Measurements from ENCODE around the gene ZMYND15.

The ZMYND15 gene

GRCh38 chr17:4744999-4745969 lies 5.7 kb downstream of the ZMYND15 start:
- no peak for DNase-seq (ENCODE audit: low read depth)

DNA sequence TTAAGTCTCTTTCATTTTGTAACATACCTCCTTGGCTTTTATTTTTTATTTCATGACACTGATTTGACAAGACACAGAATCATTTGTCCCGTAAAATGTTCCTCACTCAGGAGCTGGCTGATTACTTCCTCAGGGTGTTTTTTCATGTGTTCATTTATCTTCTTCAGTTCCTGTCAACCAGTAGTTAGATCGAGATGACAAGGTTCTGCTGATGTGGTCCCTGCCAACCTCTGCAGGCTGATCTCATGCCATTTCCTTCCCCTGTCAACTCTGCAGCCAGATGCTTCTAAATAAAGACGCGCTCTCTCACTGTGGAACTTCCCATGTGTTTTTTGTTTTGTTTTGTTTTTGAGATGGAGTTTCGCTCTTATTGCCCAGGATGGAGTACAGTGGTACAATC lies 8.2 kb downstream of the ZMYND15 start:
- no peak for DNase-seq (ENCODE audit: low read depth)

DNA sequence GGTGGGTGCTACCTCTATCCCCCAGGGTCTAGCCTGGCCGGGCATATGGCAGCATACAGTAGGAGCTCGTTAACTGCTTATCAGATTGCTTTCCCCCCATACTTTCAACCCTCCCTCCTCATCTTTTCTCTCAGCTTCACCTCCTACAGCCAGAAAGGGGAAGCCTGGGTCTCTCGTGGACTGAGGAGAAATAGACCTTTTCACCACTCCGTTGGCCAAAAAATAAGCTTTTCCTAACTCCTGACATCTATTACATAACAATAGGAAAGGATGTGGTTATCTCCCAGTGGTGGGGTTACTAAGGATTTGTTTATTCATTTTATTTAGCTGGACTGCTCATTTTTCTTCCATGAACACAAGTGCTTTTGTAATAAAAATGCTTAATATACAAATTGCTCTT lies 9.1 kb downstream of the ZMYND15 start:
- DNase-seq (ENCODE audit: low read depth) = no peak

GRCh38 chr17:4750606-4751005 lies 11.0 kb downstream of the ZMYND15 start:
- no peak for DNase-seq (ENCODE audit: low read depth)

- DNase-seq (ENCODE audit: low read depth) = peak; percentile 9
Observed at GRCh38 chr17:4751932-4752331, 12.3 kb downstream of the ZMYND15 start.

DNA sequence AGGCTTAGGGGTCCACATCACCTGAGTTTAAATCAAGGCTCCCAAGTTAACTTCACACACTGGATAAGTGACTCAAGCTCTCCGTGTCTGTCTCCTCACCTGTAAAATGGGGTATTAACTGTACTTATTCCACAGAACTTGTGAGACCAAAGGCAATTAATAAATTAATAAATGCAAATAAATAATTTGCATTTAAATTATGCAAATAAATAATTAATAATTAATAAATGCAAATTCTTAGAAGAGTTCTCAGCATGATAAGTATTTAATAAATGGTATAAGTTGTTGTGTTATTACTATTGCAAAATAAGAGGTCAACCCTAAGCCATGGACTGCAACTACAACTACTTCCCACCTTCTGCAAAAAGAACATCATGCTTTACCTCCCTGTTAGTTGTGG lies 13.8 kb downstream of the ZMYND15 start:
- no peak for DNase-seq (ENCODE audit: low read depth)

GRCh38 chr17:4759776-4760236 lies 20.2 kb downstream of the ZMYND15 start:
- no peak for DNase-seq (ENCODE audit: low read depth)

GRCh38 chr17:4764595-4764994 lies 25.0 kb downstream of the ZMYND15 start:
- no peak for DNase-seq (ENCODE audit: low read depth)

GRCh38 chr17:4766201-4766600 lies 26.6 kb downstream of the ZMYND15 start:
- DNase-seq (ENCODE audit: low read depth) = peak; percentile 70

DNA sequence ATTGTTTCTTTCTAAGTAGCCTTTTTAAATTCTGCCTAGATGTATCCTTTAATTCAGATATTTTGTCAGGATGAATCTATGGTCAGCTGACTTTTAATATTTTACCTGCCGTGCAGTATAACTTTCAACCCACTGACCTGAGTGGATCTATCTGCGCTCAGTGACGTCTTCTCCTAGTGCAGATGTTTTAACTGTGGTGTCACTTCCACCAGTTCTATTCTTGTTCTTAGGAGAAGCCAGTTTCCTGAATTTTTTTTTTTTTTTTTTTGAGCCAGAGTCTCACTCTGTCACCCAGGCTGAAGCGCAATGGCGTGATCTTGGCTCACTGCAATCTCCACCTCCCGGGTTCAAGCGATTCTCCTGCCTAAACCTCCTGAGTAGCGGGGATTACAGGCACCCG lies 27.1 kb downstream of the ZMYND15 start:
- DNase-seq (ENCODE audit: low read depth) = no peak

- no peak for DNase-seq (ENCODE audit: low read depth)
Observed at GRCh38 chr17:4768298-4768697, 28.7 kb downstream of the ZMYND15 start.

GRCh38 chr17:4769628-4770027 lies 30.0 kb downstream of the ZMYND15 start:
- DNase-seq (ENCODE audit: low read depth) = no peak

- no peak for DNase-seq (ENCODE audit: low read depth)
Observed at GRCh38 chr17:4771519-4772234, 32.0 kb downstream of the ZMYND15 start, which contains the start of gene TM4SF5. TSS of gene TM4SF5 (plus strand) at chr17:4771886. CDS start at chr17:4771923, 37 bp downstream.

- no peak for DNase-seq (ENCODE audit: low read depth)
Observed at GRCh38 chr17:4772235-4772613, 32.6 kb downstream of the ZMYND15 start.

DNA sequence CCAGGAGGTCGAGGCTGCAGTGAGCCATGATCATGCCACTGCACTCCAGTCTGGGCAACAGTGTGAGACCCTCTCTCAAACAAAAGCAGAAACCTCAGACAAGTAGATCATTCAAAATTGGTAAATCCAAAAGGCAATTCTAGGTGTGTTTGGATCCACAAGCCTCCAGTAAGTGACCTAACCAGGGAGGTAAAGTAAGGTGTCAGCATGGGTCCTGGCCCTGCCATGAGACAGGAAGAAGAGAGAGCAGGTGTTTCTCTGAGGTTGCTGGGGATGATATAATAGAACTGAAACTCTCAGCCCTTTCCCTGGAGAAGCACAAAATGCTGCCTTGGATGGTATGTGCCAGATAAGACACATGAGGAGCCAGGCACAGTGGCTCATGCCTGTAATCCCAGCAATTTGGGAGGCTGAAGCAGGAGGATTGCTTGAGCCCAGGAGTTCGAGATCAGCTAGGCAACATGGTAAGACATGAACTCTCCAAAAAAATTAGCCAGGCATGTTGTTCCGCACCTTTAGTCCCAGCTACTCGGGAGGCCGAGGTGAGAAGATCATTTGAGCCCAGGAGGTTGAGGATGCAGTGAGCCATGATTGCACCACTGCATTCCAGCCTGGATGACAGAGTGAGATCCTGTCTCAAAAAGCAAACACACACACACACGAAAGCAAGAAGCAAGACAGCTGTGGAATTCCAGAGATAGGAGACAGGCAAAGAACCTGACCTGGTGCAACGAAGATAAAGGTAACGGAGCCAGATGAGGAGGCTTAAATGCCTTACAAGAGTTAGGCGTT lies 38.5 kb downstream of the ZMYND15 start:
- DNase-seq (ENCODE audit: low read depth) = no peak

DNA sequence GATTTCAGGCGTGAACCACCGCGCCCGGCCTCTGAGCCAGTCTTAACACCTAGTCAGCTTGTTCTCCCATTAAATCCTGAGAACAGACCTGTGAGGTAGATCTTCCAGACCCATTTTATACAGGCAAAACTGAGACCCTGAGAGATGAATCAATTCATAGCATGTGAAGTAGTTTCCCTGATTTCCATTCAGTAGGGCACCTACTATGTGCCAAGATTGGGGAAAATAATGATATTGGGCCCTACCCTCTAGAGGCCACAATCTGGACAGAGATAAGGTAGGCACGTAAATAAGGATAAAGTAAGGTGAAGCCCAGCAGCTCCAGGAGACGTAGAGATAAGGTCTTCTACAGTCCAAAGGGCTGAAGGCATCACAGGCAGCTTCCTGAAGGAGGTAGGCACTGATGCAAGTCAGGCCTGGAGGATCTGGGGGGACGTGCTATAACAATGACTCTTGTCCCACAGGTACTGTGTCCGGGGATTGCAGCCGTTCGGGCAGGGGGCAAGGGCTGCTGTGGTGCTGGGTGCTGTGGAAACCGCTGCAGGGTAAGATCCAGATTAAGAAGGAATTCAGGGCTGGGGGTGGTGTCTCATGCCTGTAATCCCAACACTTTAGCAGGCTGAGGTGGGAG lies 40.8 kb downstream of the ZMYND15 start:
- no peak for DNase-seq (ENCODE audit: low read depth)

- DNase-seq (ENCODE audit: low read depth) = no peak
Observed at GRCh38 chr17:4782652-4783051, 43.0 kb downstream of the ZMYND15 start.

- DNase-seq (ENCODE audit: low read depth) = no peak
Observed at GRCh38 chr17:4785311-4786105, 45.9 kb downstream of the ZMYND15 start.

GRCh38 chr17:4786106-4786511 lies 46.5 kb downstream of the ZMYND15 start, which contains the start of gene VMO1:
TSS of gene VMO1 (minus strand) at chr17:4786364. CDS start at chr17:4786352, 12 bp downstream.
- DNase-seq (ENCODE audit: low read depth) = peak; percentile 32

DNA sequence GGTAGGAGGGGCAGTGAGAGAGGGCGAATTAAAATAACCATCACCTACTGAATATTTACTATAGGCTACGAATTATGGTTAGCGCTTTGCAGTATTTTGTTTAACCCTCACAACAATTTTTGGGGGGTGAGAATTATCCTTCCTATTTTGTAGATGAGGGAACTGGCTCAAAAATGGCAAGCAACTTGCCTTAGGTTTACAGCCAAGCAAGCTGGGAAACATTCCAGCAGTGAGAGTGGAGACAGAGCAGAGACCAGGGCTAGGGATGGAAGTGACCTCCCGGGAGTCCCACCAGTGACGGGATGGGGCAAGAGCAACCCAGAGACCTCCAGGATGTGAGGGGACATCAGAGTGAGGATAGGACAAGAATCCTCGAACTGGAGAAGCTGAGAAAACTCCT lies 46.9 kb downstream of the ZMYND15 start:
- DNase-seq (ENCODE audit: low read depth) = no peak

Data from fibroblast of gingiva (primary cell).